Measurements from ENCODE around the gene ARTN.

Gene ARTN

GRCh38 chr1:43970502-43970901 lies 36.9 kb downstream of the ARTN start:
- TF ChIP-seq CTCF (IDR thresholded peaks at IDR 0.05; ENCODE audit: insufficient read depth, low read depth, low read length, missing control alignments), result no peak
- DNase-seq (ENCODE audit: low read depth), result no peak

GRCh38 chr1:43970911-43971310 lies 37.3 kb downstream of the ARTN start:
- peak overlapping the region; percentile 68 for H3K4me3 ChIP-seq (ENCODE audit: low read length)
- no peak for TF ChIP-seq CTCF (IDR thresholded peaks at IDR 0.05; ENCODE audit: insufficient read depth, low read depth, low read length, missing control alignments)
- DNase-seq (ENCODE audit: low read depth), result no peak

More at GRCh38 chr1:43970502-43970901, 36.9 kb downstream of the ARTN start:
- H3K4me3 ChIP-seq (ENCODE audit: low read length), result peak overlapping the region; percentile 68

- no peak for DNase-seq (ENCODE audit: low read depth)
- no peak for TF ChIP-seq CTCF (IDR thresholded peaks at IDR 0.05; ENCODE audit: insufficient read depth, low read depth, low read length, missing control alignments)
- H3K4me3 ChIP-seq (ENCODE audit: low read length), result no peak overlapping the region
Observed at GRCh38 chr1:43971336-43971980, 37.9 kb downstream of the ARTN start.

GRCh38 chr1:43973981-43974442 lies 40.4 kb downstream of the ARTN start:
- TF ChIP-seq CTCF (IDR thresholded peaks at IDR 0.05; ENCODE audit: insufficient read depth, low read depth, low read length, missing control alignments), result no peak
- peak overlapping the region; percentile 90 for H3K4me3 ChIP-seq (ENCODE audit: low read length)
- no peak for DNase-seq (ENCODE audit: low read depth)

GRCh38 chr1:43974443-43975248 lies 41.0 kb downstream of the ARTN start, which contains the start of gene ATP6V0B:
Gene ATP6V0B, plus strand, starts transcription at chr1:43974960. Its CDS starts 81 bp downstream, at chr1:43975041.
- peak within 1 kb of the TSS; percentile 90 for H3K4me3 ChIP-seq (ENCODE audit: low read length)
- TF ChIP-seq CTCF (IDR thresholded peaks at IDR 0.05; ENCODE audit: insufficient read depth, low read depth, low read length, missing control alignments), result peak; percentile 14
- peak; percentile 97 for DNase-seq (ENCODE audit: low read depth)

GRCh38 chr1:43975249-43975961 lies 41.8 kb downstream of the ARTN start:
- TF ChIP-seq CTCF (IDR thresholded peaks at IDR 0.05; ENCODE audit: insufficient read depth, low read depth, low read length, missing control alignments), result no peak
- H3K4me3 ChIP-seq (ENCODE audit: low read length), result peak overlapping the region; percentile 90

More at GRCh38 chr1:43975249-43975961, 41.8 kb downstream of the ARTN start:
- DNase-seq (ENCODE audit: low read depth), result peak; percentile 46
